ENCODE data around the gene SF3B3.

- TF ChIP-seq CTCF (conservative IDR thresholded peaks at IDR 0.05; ENCODE audit: low read length) (no peak), EZH2phosphoT487 (IDR thresholded peaks at IDR 0.05; ENCODE audit: borderline replicate concordance, low read depth, low read length) (no peak)
These were observed 11.4 kb downstream of the SF3B3 start for GRCh38 chr16:70534971-70535370.

Measured in OCI-LY7 (cell line).